UCSD-AML1 (cell line): ENCODE data around the gene KAT6B.
"Not testable (repeated sequence)": the region's sequence is repeated elsewhere in the genome, so short reads cannot be mapped to it uniquely, and the experiment has no call there.

Experiments
- DNase-seq: peaks from one replicate; lab custom pipeline; 2025; ENCODE audit not compliant: unreplicated experiment; lab: John Stamatoyannopoulos, UW

KAT6B gene

DNA sequence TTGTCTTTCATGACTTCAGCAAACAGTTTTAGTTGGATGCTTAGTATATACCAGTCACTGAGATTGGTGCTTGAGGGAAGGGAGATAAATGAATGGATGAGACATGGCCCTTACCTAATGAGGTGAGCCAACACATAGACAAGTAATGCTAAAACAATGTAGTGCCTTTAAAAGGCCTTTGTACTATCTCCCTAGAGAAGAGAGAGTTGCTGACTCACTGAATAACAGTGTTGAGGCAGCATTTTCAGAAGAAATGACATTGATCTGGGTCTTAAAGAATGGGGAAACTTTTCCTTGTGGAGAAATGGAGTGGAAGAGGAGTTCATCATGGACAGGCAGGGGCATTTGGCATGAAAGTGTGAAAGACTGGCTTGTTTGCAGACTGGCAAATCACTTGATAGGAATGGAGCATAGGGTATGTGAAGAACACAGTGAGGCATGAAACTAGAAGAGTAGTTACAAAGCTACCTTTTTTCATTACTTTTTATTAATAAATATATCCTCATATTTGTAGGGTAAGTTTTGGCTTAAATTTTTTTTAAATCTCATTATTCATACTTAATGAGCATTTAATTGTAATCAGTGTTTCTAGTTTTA, 91.2 kb downstream of the KAT6B start:
- no peak for DNase-seq

DNA sequence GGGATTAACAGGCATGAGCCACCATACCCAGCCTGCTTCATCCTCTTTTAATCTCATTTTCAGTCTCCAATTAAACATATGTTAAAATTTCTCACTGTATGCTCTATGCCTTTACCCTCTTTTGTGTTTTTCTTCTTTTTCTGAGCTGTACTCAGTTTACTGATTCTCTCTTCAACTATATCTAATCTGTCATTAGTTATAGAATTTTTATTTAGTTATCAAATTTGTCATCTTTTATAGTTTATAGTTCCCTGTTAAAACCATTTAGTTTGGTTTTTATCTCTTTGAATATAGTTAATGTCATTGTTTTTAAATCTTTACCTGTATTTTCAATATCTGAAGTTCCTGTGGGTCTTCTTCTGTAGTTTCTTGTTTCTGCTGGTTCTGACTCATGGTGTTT, 93.3 kb downstream of the KAT6B start:
- no peak for DNase-seq

DNA sequence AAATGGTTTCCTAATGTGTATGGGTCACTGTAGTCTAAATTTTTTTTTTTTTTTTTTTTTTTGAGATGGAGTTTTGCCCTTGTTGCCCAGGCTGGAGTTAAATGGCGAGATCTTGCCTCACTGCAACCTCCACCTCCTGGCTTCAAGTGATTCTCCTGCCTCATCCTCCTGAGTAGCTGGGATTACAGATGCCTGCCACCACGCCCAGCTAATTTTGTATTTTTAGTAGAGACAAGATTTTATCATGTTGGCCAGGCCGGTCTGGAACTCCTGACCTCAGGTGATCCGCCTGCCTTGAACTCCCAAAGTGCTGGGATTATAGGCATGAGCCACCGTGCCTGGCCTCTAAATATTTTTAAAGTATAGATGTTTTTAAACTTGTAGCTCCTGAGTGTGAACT, 94.7 kb downstream of the KAT6B start:
- not testable (repeated sequence) for DNase-seq

DNA sequence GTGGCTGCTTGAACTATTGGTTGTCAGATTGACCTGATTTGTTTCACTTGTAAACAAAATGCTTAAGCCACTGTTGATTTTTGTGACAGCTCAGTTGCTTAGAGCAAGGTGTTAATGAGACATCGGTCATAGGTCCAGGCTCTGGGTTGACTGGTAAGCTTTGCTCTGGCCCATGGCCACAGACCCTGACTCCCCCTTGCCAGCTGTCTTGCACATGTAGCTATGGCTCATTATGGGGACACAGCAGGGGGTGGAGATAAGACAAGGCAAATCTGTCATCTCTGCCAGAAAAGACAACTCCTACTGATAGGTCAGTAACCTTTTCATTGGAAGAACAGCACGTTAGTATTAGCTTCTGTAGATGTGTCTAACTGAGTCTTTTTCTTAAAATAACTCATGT, 95.3 kb downstream of the KAT6B start:
- no peak for DNase-seq

DNA sequence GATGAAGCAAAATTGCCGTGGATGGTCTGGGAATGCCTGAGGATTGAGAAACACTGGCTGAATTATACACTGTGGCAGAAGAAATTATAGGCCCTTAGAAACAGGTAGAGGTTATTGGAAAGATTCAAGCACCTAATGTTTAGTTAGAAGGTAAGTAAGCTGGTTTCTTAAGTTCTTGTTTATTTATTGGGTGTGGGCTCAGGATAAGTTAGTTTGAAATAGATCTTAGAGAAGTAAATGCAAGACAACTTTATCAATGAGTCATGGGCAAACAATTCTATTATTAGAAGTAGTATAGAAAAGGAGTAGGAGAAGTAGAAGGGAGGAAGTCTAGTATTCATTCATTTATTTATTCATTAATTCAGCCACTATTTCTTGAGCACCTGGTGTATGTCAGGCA, 96.5 kb downstream of the KAT6B start:
- DNase-seq, result no peak

DNA sequence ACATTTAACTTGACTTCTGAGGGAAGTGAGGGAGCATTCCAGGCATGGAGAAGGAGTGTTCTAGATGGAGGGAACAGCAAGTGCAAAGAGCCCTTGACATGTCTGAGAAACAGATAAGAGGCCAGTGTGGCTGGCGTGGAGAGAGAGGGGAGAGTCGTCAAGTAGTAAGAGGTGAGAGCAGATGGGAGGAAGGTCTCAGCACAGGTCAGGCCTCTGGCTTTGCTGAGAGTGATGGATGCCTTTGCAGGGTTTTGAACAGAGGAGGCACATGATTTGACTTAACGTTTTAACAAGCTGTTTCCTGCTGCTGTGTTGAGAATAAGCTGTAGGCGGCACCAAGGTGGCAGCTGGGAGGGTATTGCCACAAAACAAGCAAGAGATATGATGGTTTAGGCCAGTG, 97.2 kb downstream of the KAT6B start:
- DNase-seq, result no peak

DNA sequence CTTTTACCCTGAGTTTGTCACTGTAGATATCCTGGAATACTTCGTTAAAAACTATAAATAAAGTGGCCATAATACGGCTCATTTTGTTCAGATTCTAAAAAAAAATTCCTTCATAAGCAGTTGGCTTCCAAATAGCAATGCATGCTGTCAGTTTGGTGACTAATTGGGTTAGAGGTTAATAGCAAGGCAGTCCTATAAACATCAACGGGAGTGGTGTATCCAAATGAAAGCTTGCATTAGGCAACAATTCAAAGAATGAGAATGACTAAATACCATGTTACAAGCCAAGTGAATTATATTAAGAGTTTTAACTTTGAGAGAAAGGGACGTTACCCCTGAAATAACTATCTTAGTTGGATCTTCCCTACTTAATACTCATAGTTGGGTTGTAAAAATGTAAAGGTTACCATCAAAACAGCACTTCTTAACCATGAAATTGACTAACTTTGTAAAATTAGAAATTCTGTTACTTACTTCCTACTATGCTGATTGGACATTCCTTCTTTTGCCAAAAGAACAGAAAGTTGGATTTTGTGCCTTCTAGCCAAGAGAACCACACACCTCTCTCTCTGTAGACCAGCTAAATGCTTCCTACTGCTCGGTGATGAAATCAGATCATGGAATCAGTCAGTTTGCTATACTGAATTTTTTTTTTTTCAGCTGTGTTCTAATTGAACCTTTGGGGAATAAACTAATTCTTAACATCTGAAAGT, 98.0 kb downstream of the KAT6B start:
- no peak for DNase-seq

DNA sequence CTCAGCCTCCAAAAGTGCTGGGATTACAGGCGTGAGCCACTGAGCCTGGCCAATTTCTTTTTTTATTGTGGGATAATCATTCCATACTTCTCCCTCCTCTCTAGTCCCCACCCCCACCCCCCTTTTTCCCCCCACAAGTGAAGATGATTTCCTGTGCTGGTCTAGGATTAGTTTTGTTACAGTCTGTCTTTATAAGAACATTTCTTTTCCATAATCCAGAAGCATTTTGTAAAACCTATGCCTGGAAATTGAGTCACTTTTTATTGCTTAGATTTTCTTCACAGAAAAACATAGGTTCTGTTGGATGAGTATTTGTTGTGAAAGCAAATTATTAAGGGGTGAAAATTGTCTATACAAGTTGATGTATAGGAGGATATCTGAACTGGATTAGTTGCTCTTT, 98.9 kb downstream of the KAT6B start:
- no peak for DNase-seq

DNA sequence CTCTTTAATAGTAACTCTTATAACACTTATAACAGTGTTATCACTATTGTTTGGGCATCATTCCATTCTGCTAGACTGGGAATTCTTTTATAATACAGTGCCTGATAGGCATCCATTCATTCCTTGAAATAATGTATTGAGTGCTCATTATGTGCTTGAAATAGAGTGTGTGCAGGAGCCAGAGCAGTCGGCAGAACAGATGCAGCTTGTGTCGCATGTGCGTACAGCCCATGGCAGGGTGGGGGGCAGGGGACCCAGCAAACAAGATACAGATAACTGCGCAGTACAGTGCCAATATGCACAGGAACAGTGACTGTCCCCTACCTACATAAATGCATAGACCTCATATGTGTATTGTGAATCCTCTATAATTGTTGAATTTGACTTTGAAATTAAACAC, 99.3 kb downstream of the KAT6B start:
- no peak for DNase-seq

DNA sequence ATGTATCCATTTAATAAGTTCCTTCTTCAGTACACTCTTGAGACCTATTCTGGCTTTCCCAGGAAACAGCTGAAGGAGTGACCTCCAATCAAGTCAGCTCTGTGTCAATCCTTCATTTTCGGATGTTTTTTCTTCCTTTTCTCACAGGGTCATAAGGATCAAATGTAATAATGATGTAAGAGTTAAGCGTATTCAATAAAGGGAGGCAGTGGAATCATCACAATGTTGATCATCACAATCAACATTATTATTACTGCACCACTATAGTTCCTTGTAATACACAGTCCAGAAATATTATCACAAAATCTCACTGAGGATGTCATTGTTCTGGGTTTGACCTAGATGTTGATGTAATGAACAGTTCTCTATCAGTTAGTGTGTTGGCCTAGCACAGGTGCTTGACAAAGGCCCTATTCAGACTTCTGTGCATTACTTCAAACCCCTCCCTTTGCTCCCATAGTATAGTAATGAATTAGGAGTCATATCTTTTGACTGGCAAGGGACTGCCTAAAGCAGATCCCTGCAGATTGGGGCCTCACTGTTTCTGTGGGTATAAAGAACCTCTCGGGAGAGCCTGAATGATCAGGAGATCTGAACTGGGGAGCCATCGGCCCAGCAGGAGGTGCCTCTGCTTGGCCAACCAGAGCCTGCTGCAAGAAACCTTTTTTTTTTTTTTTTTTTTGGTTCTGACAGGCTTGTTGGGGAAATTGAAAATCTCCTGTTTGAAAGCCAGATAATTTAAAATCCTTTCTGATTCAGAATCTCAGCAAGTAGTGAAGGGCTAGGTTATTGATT, 100.6 kb downstream of the KAT6B start:
- no peak for DNase-seq

DNA sequence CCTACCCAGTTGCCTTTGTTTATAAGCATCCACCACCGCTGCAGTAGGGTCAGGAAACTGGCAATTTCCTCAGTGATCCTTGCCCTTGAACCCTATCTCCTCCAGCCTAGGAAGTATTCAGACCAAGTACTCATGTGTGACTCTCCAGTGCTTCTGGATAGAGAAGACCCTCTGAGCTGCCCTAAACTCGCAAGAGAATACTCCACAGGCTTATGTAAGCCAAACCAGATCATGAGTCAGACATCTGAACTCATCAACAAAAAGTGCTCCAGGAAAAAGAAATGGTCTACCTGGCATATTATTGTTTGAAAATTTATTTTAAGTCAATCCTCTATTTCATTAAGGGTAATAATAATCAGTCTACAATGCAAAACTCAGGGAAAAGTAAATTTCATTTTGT, 101.3 kb downstream of the KAT6B start:
- no peak for DNase-seq

DNA sequence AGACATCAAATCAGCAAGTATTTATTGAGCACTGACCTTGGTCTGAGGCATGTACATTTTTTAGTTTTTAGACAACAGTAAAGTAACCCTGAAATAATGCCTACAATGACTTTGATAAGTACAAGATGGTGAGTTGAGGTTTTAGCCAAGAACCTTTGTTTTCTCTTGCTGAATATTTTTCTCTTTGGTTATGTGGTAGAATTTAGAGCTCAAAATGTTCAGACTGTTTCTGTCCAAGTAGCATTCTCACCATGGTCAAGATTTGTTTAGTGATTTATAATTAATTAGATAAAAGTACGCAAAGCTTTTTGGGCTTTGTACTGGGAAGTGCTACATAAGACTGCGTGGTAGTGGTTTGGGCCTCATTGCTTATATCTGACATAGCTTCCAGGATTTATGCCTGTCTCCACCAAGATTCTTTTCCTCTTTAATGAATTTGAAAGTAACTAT, 102.4 kb downstream of the KAT6B start:
- DNase-seq, result no peak

DNA sequence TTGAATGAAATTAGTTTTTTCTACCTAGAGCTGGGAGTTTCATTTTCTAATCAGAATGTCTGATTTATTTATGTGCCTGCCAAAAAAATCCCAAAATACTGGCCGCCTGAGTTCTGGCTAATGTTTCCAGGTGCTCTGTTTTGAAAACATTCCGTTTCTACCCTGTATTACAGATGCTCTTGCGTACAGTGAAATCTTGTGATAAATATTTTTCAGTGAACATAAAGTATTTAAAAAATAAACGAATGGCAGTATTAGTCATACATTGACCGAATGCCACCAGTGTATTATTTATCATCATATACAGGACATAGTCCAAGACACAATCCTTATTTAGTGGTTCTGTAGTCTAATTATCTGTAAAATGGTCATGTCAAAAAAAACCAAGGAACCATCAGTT, 102.8 kb downstream of the KAT6B start:
- DNase-seq, result no peak

DNA sequence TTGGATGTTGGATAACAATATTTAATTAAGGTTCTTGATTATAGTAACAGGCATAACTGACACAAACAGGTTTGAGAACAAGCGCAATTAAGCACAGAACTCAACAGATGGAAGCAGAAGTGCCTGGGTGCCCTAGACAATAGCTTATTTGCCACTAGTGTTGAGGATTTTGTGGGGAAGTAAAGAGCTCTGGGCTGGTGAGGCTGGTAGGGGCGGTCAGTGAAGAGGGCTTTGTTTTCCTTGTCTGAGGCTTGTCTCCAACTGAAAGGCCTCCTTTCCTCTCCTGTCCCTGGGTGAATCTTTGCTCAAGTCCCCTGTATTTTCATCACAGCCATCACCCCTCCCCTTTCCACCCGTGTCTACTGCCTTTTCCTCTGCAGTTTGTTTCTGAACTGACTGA, 104.6 kb downstream of the KAT6B start:
- DNase-seq, result no peak

DNA sequence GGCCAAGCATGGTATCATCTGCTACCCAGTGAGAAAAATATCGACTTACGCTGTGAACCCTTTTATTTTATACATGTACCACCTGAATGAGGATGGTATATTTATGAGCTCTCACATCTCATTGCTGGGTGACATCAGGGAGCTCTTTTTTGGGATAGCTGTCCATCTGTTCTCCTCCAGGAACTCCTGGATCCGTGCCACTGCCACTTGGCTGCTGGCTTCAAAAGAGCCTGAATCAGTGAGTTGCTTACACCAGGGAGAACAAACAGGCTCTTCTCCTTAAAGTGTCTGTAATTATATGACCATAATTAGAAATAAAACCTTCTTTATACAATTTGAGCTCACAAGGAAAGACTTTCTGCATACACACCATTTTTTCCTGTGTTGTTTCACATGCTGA, 106.2 kb downstream of the KAT6B start:
- no peak for DNase-seq

DNA sequence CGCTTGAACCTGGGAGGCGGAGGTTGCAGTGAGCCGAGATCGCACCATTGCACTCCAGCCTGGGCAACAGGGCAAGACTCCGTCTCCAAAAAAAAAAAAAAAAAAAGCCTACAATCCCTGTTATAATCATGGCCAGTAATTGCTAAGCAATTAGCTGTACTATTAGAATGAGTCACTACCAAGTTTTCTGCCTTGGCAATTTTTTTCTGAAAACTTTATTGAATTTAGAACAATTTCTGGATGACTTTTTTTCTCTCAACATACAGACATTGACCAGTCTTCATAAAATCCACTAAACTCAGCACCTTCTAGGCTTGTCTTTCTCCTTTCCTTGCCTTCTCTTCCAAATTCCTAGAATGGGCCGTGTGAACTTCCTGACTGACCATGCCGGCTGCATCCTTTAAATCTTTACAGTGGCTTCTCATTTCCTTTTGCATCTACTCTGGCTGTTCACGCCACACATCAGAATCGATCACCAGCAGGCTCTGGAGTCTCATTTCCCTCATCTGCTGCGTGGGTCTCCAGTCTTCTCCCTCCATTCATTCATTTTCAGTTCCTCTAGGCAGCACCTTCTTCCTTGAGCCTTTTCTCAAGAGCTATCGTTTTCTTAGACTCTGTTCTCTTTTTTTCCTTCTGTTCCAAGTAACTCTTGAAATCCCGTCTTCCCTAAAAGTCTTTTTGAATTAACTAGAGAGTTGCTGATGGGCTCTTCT, 107.9 kb downstream of the KAT6B start:
- DNase-seq, result no peak

DNA sequence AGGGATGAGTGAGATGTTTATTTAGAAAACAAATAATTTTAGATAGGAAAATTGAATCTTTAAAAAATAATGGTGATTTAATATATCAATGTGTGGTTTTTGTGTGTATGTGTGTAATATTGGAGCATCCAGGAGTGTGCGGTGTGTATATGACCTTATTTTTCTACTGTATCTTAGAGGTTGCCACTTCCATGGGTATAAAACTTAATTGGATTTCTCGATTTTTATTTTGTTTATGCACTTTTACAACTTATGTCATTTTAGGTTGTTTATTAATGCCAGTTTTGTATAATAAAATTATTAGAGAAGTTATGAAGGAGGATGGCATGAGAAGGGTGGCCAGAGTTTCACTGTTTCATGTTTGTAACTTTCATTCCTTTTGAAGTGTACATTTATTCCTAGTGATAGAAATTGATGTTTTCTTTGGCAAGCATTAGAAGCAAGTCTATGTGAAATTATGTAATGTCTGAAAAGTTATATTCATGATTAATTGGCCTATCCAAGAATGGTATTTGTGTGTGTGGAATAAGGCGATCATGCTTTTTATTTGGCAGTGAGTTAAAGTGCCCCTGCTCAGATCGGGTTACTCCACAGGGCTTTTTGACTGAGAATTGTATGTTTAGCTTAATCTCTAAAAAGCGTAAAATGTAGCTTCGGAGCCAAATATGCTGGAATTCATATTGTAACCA, 110.3 kb downstream of the KAT6B start:
- DNase-seq, result no peak

DNA sequence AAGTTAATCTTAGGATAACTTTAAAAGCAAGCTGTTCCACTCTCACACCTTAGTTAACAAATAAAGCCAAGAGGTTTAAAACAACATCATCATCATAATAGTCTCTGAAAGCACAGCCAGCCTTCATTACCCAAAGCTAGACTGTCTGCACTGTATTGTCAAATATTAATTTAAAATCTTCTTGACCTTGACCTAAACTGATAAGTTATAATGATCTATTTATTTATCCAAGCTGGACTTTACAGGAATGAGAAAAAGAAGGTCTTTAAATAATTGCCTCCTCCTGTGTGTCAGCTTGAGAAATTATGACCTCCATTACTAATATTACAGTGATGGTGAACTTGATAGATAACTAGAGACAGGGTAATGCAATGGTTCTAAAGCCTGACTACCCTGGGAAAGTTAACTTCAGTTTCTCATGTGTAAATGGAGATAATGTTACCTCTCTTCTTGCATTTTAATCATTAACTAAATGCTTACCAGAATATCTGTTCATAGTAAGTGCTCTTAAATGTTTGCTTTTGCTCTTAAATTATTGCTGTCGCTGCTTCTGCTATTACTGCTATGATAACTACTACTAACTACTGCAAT, 111.0 kb downstream of the KAT6B start:
- DNase-seq, result no peak

DNA sequence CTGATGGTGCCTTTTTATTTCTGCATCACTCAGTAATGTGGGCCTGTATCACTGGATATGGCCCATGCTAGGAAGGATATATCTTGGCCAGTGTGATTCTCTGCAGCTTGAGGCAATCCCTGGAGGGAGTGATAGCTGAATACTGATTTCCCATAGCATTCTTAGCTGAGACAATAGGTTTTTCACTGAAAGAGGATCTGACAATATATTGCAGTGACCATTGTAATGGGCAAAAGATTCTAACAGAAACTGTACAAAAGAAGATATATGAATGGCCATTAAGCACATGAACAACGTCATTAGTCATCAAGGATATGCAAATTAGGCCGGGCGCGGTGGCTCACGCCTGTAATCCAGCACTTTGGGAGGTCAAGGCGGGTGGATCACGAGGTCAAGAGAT, 117.8 kb downstream of the KAT6B start:
- no peak for DNase-seq

DNA sequence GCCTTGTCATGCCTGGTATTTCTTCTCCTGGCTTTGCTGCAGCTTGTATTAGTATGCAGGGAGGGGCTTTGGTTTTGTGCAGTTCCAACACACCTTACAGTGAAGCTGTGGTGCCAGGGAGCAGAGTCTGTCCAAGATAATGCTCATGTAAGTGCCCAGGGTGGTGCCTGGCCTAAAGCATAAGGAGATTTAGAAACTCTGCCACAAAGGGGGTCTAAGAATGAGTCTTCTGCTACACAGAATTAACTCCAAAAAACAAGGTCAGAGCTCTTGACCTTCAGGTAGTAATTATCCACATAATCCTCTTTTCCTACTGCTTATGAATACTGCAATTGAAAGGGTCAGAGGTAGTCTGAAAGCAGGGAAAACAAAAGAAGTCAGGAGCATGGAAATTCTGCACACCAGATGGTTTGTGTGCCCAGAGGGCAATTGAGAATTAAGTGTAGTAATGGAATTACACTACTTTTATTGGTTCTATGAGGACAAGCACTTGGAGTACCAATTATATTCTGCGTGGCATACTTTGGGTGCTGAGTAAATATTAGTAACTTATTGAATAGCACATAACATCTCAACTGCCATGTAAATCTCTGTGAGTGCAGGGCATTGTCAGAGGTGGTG, 121.5 kb downstream of the KAT6B start:
- no peak for DNase-seq
